ENCODE data around the gene CATSPERE. TPM values are rescaled to one million over a fixed set of nuclear protein-coding genes. Genes with fewer than 3 reads are reported as not detected.

CATSPERE gene
- total and polyA plus RNA-seq, 2 of the 8 experiments (the other 6 are each of a cell fraction or from before 2014, with no cell fraction given) = 0.05 to 0.45 TPM

- Histone ChIP-seq H2BK12ac (ENCODE audit: low read depth, low read length) (no peak overlapping the region), H4K5ac (ENCODE audit: insufficient read length, low read depth, low read length) (no peak overlapping the region), H3K27ac (ENCODE audit: low read depth, low read length) (no peak overlapping the region), H2AK5ac (ENCODE audit: low read depth, low read length) (no peak overlapping the region), H2BK15ac (ENCODE audit: low read length) (no peak overlapping the region), H3K14ac (ENCODE audit: insufficient read length) (no peak overlapping the region), H4K8ac (ENCODE audit: extremely low read depth, insufficient read depth, low read length) (no peak overlapping the region), H3K4me1 (replicated peaks in 1 of 4; ENCODE audit: control insufficient read depth in 3 of 4, insufficient read depth in 4 of 4, low read length in 3 of 4) (no peaks in the 10 kb centered on the region), H3K23me2 (ENCODE audit: low read depth, low read length) (no peaks in the 10 kb centered on the region), H3K27me3 (replicated peaks in 1 of 4; ENCODE audit: control insufficient read depth in 3 of 4, extremely low read depth in 1 of 4, insufficient read depth in 3 of 4, low read length in 3 of 4) (no peaks in the 10 kb centered on the region), H2BK120ac (replicated peaks; ENCODE audit: low read depth, low read length) (no peak overlapping the region), H3K4ac (replicated peaks; ENCODE audit: insufficient read length, low read depth, low read length) (no peak overlapping the region), H2BK20ac (ENCODE audit: low read length) (no peak overlapping the region), H3K79me2 (ENCODE audit: control insufficient read depth in 1 of 2, insufficient read depth in 2 of 2, low read length in 2 of 2) (no peaks in the 10 kb centered on the region), H4K20me1 (replicated peaks in 1 of 2; ENCODE audit: control insufficient read depth in 1 of 2, insufficient read depth in 2 of 2, low read length in 2 of 2) (no peaks in the 10 kb centered on the region), H2AFZ (ENCODE audit: low read length) (no peak overlapping the region), H3K9ac (replicated peaks in 1 of 4; ENCODE audit: extremely low read depth in 1 of 4, low read depth in 3 of 4, low read length in 3 of 4) (no peak overlapping the region), H2BK5ac (ENCODE audit: low read depth, low read length) (no peak overlapping the region), H3K18ac (ENCODE audit: extremely low read depth, low read length) (no peak overlapping the region), H3K9me3 (ENCODE audit: insufficient read depth in 2 of 2, low read depth in 1 of 2, low read length in 1 of 2) (no peaks in the 10 kb centered on the region), H3K36me3 (ENCODE audit: control insufficient read depth in 2 of 4, insufficient read depth in 4 of 4, low read length in 3 of 4) (no peaks in the 10 kb centered on the region), H3K23ac (ENCODE audit: insufficient read length) (no peak overlapping the region), H3K4me2 (ENCODE audit: insufficient read depth in 1 of 2, low read depth in 2 of 2, low read length in 2 of 2) (no peak overlapping the region), H3K4me3 (ENCODE audit: extremely low read depth in 1 of 4, insufficient read depth in 2 of 4, low read depth in 3 of 4, low read length in 4 of 4) (no peak overlapping the region), H3K79me1 (ENCODE audit: low read depth, low read length) (no peaks in the 10 kb centered on the region), H3K56ac (replicated peaks; ENCODE audit: insufficient read length, low read depth, low read length) (no peak overlapping the region), H4K91ac (replicated peaks; ENCODE audit: insufficient read length, low read length) (no peak overlapping the region)
- TF ChIP-seq EZH2 (IDR thresholded peaks at IDR 0.05; ENCODE audit: low read depth, low read length, severe bottlenecking) (no peak), TBP (IDR thresholded peaks at IDR 0.05; ENCODE audit: low read depth, low read length) (no peak), TEAD4 (IDR thresholded peaks at IDR 0.05; ENCODE audit: low read depth, low read length) (no peak), TCF12 (IDR thresholded peaks at IDR 0.05; ENCODE audit: low read depth, low read length) (no peak), POU5F1 (IDR thresholded peaks at IDR 0.05; ENCODE audit: low read depth, low read length) (no peak), CEBPB (IDR thresholded peaks at IDR 0.05; ENCODE audit: low read depth, low read length) (0 out of 2 replicates have a peak, but pooled peaks have one; percentile 24), RBBP5 (IDR thresholded peaks at IDR 0.05; ENCODE audit: borderline replicate concordance, low read depth, low read length) (no peak)
- ChIA-PET CTCF (ENCODE audit: partially characterized antibody) (interaction anchor here (0.9 to 4.1 kb wide), 8 partner anchors 8 to 197 kb away, joined by 3 to 64 read pairs (median 16); partner anchors contain the start of gene DESI2), POLR2A (ENCODE audit: partially characterized antibody) (interaction anchor here (1.3 kb wide), 1 partner anchor 48 kb away, joined by 3 read pairs; no protein-coding TSS in a partner anchor)
- FAIRE-seq = no peak
- DNase-seq (ENCODE audit: low read depth in 1 of 2, low spot score in 2 of 2) = no peak
- 90% methylated on average over 6 of the region's 6 CpGs; no CpG with 5 or more reads in 1 of the 2 experiments for WGBS, 2 experiments (ENCODE audit: extremely low coverage in 1 of 2, insufficient coverage in 1 of 2, insufficient read length in 1 of 2, insufficient replicate concordance in 2 of 2, low coverage in 1 of 2, low lambda C conversion rate in 2 of 2, missing lambda C conversion rate in 1 of 2)
These were observed 144.8 kb downstream of the CATSPERE start for GRCh38 chr1:244605835-244606370.
